ENCODE data around the gene CHIT1. TPM values are rescaled to one million over a fixed set of nuclear protein-coding genes. Genes with fewer than 3 reads are reported as not detected.

CHIT1 gene
- total and polyA plus RNA-seq, 9 of the 15 experiments (the other 6 are each of a cell fraction or from before 2014, with no cell fraction given), result not detected

DNA sequence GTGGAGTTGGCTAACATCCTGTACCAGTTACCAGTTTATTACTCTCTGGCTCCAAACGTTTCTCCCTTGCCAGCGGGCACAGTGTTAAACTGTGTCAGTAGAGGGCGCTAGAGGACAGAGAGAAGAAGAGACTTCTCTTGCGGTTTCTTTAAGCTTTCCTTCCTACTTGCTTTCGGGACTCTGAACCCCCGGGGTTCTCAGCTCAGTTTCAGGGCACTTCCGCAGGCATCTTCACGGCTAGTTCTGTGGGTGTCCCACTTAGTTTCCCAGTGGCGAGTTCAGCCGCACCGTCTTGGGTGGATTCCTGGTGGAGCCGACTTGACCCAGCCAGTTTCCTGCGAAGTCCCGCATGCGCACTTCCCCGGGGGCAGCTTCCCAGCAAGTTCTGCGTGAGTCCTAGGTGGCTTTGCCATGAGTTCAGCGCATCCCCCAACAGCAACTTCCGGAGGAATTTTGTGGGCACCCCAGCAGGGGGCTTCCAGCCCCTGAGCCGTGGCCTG, 37.9 kb upstream of the CHIT1 start (continued):
- TF ChIP-seq, protein P1, sequence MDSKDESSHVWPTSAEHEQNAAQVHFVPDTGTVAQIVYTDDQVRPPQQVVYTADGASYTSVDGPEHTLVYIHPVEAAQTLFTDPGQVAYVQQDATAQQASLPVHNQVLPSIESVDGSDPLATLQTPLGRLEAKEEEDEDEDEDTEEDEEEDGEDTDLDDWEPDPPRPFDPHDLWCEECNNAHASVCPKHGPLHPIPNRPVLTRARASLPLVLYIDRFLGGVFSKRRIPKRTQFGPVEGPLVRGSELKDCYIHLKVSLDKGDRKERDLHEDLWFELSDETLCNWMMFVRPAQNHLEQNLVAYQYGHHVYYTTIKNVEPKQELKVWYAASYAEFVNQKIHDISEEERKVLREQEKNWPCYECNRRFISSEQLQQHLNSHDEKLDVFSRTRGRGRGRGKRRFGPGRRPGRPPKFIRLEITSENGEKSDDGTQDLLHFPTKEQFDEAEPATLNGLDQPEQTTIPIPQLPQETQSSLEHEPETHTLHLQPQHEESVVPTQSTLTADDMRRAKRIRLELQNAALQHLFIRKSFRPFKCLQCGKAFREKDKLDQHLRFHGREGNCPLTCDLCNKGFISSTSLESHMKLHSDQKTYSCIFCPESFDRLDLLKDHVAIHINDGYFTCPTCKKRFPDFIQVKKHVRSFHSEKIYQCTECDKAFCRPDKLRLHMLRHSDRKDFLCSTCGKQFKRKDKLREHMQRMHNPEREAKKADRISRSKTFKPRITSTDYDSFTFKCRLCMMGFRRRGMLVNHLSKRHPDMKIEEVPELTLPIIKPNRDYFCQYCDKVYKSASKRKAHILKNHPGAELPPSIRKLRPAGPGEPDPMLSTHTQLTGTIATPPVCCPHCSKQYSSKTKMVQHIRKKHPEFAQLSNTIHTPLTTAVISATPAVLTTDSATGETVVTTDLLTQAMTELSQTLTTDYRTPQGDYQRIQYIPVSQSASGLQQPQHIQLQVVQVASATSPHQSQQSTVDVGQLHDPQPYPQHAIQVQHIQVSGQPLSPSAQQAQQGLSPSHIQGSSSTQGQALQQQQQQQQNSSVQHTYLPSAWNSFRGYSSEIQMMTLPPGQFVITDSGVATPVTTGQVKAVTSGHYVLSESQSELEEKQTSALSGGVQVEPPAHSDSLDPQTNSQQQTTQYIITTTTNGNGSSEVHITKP (IDR thresholded peaks at IDR 0.05; ENCODE audit: partially characterized antibody), result no peak
- TF ChIP-seq RB1 (IDR thresholded peaks at IDR 0.05; ENCODE audit: low read depth) (peak; percentile 54; the same call in 1 of the 2 replicates), BCL6 (CRISPR knock-in tag; IDR thresholded peaks at IDR 0.05) (no peak), FOXA3 (CRISPR knock-in tag; conservative IDR thresholded peaks at IDR 0.05 in 1 of 2, IDR thresholded peaks at IDR 0.05 in 1 of 2) (no peak), TCFL5 (CRISPR knock-in tag; conservative IDR thresholded peaks at IDR 0.05) (no peak), SNRNP70 (optimal IDR thresholded peaks at IDR 0.05; ENCODE audit: low read depth, low read length) (no peak), ZNF133 (CRISPR knock-in tag; IDR thresholded peaks at IDR 0.05) (no peak), EZH2 (IDR thresholded peaks at IDR 0.05; ENCODE audit: borderline replicate concordance, low read depth, low read length) (no peak), ZZZ3 (IDR thresholded peaks at IDR 0.05) (no peak), L3MBTL2 (IDR thresholded peaks at IDR 0.05) (peak; percentile 39; the same call in 1 of the 2 replicates)
- TF ChIP-seq, protein P2, sequence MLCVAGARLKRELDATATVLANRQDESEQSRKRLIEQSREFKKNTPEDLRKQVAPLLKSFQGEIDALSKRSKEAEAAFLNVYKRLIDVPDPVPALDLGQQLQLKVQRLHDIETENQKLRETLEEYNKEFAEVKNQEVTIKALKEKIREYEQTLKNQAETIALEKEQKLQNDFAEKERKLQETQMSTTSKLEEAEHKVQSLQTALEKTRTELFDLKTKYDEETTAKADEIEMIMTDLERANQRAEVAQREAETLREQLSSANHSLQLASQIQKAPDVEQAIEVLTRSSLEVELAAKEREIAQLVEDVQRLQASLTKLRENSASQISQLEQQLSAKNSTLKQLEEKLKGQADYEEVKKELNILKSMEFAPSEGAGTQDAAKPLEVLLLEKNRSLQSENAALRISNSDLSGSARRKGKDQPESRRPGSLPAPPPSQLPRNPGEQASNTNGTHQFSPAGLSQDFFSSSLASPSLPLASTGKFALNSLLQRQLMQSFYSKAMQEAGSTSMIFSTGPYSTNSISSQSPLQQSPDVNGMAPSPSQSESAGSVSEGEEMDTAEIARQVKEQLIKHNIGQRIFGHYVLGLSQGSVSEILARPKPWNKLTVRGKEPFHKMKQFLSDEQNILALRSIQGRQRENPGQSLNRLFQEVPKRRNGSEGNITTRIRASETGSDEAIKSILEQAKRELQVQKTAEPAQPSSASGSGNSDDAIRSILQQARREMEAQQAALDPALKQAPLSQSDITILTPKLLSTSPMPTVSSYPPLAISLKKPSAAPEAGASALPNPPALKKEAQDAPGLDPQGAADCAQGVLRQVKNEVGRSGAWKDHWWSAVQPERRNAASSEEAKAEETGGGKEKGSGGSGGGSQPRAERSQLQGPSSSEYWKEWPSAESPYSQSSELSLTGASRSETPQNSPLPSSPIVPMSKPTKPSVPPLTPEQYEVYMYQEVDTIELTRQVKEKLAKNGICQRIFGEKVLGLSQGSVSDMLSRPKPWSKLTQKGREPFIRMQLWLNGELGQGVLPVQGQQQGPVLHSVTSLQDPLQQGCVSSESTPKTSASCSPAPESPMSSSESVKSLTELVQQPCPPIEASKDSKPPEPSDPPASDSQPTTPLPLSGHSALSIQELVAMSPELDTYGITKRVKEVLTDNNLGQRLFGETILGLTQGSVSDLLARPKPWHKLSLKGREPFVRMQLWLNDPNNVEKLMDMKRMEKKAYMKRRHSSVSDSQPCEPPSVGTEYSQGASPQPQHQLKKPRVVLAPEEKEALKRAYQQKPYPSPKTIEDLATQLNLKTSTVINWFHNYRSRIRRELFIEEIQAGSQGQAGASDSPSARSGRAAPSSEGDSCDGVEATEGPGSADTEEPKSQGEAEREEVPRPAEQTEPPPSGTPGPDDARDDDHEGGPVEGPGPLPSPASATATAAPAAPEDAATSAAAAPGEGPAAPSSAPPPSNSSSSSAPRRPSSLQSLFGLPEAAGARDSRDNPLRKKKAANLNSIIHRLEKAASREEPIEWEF (CRISPR knock-in tag; IDR thresholded peaks at IDR 0.05), result no peak
- TF ChIP-seq, protein P3, sequence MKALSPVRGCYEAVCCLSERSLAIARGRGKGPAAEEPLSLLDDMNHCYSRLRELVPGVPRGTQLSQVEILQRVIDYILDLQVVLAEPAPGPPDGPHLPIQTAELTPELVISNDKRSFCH (CRISPR knock-in tag; IDR thresholded peaks at IDR 0.05), result no peak
- TF ChIP-seq, protein P3 (tag; IDR thresholded peaks at IDR 0.05), result 0 out of 2 replicates have a peak, but pooled peaks have one; percentile 45
- TF ChIP-seq, protein P4, sequence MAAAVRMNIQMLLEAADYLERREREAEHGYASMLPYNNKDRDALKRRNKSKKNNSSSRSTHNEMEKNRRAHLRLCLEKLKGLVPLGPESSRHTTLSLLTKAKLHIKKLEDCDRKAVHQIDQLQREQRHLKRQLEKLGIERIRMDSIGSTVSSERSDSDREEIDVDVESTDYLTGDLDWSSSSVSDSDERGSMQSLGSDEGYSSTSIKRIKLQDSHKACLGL (CRISPR knock-in tag; IDR thresholded peaks at IDR 0.05; ENCODE audit: borderline replicate concordance, poor library complexity, severe bottlenecking), result no peak
- TF ChIP-seq, protein P5, sequence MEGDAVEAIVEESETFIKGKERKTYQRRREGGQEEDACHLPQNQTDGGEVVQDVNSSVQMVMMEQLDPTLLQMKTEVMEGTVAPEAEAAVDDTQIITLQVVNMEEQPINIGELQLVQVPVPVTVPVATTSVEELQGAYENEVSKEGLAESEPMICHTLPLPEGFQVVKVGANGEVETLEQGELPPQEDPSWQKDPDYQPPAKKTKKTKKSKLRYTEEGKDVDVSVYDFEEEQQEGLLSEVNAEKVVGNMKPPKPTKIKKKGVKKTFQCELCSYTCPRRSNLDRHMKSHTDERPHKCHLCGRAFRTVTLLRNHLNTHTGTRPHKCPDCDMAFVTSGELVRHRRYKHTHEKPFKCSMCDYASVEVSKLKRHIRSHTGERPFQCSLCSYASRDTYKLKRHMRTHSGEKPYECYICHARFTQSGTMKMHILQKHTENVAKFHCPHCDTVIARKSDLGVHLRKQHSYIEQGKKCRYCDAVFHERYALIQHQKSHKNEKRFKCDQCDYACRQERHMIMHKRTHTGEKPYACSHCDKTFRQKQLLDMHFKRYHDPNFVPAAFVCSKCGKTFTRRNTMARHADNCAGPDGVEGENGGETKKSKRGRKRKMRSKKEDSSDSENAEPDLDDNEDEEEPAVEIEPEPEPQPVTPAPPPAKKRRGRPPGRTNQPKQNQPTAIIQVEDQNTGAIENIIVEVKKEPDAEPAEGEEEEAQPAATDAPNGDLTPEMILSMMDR (IDR thresholded peaks at IDR 0.05 in 2 of 3, conservative IDR thresholded peaks at IDR 0.05 in 1 of 3; ENCODE audit: insufficient read depth in 2 of 3, low read depth in 1 of 3, low read length in 3 of 3), result peak; percentile 93 to 97 (median 96)
